ENCODE results near the gene TGFB2. TPM values are rescaled to one million over a fixed set of nuclear protein-coding genes. Genes with fewer than 3 reads are reported as not detected.
"Not testable (repeated sequence)": the region's sequence is repeated elsewhere in the genome, so short reads cannot be mapped to it uniquely, and the experiment has no call there.

The TGFB2 gene
- total RNA-seq, 4 donors from 2014 or later: 3.3 to 9.4 (median 6.8) TPM

DNA sequence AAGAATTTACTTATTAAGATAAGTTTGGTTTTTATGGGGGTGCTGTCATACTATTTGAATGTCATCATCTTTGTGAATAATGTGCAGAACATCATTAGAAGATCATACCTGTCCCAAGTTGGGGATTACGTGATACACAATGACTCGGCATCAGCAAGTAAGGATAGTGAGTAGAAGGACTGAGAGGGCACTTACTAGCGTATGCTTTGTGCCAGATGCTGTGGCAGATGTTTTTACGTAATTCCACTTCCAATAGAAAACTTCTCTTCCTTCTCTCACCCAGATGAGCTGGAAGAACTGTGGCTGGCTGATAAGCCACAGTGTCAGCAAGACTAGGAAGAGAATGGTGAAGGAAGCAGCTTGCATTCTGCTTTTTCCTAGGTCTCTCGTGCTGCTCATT, 28.1 kb upstream of the TGFB2 start:
- Histone ChIP-seq H3K27ac (no peak overlapping the region), H3K4me3 (no peak overlapping the region), H3K36me3 (peaks cover 0 to 5% of the 10 kb centered on the region in 2 donors), H3K4me1 (no peaks in the 10 kb centered on the region), H3K27me3 (no peaks in the 10 kb centered on the region), H3K9me3 (no peaks in the 10 kb centered on the region)
- ATAC-seq: no peak
- TF ChIP-seq, protein P1, sequence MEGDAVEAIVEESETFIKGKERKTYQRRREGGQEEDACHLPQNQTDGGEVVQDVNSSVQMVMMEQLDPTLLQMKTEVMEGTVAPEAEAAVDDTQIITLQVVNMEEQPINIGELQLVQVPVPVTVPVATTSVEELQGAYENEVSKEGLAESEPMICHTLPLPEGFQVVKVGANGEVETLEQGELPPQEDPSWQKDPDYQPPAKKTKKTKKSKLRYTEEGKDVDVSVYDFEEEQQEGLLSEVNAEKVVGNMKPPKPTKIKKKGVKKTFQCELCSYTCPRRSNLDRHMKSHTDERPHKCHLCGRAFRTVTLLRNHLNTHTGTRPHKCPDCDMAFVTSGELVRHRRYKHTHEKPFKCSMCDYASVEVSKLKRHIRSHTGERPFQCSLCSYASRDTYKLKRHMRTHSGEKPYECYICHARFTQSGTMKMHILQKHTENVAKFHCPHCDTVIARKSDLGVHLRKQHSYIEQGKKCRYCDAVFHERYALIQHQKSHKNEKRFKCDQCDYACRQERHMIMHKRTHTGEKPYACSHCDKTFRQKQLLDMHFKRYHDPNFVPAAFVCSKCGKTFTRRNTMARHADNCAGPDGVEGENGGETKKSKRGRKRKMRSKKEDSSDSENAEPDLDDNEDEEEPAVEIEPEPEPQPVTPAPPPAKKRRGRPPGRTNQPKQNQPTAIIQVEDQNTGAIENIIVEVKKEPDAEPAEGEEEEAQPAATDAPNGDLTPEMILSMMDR (IDR thresholded peaks at IDR 0.05): no peak
- TF ChIP-seq EP300 (IDR thresholded peaks at IDR 0.05) (no peak), POLR2AphosphoS5 (IDR thresholded peaks at IDR 0.05) (no peak), POLR2A (IDR thresholded peaks at IDR 0.05) (no peak)
- WGBS, 2 donors (ENCODE audit: low coverage in 1 of 2): 89 to 95% methylated on average over 5 of the region's 5 CpGs

- not testable (repeated sequence) for H3K9me3 ChIP-seq, H3K4me1 ChIP-seq, H3K27ac ChIP-seq, H3K4me3 ChIP-seq, ATAC-seq, H3K27me3 ChIP-seq
- no CpG with 5 or more reads among the region's 3 CpGs for WGBS, 2 donors (ENCODE audit: low coverage in 1 of 2)
- peaks cover 0 to 26% of the 10 kb centered on the region in 2 donors for H3K36me3 ChIP-seq
Measured at GRCh38 chr1:218320182-218320581, 25.0 kb upstream of the TGFB2 start.

- TF ChIP-seq, protein P1 (IDR thresholded peaks at IDR 0.05): no peak
- TF ChIP-seq POLR2A (IDR thresholded peaks at IDR 0.05): no peak
- TF ChIP-seq POLR2AphosphoS5 (IDR thresholded peaks at IDR 0.05): no peak
- TF ChIP-seq EP300 (IDR thresholded peaks at IDR 0.05): no peak
- Histone ChIP-seq H3K27me3 (no peaks in the 10 kb centered on the region), H3K27ac (no peak overlapping the region), H3K4me3 (no peak overlapping the region), H3K4me1 (no peaks in the 10 kb centered on the region), H3K9me3 (no peaks in the 10 kb centered on the region), H3K36me3 (peaks cover 0 to 35% of the 10 kb centered on the region in 2 donors)
- ATAC-seq: no peak
- 92% methylated on average over 14 of the region's 17 CpGs; no CpG with 5 or more reads in 1 of the 2 donors for WGBS, 2 donors (ENCODE audit: low coverage in 1 of 2)
Measured at GRCh38 chr1:218322762-218323161, 22.4 kb upstream of the TGFB2 start.

- TF ChIP-seq EP300 (IDR thresholded peaks at IDR 0.05): no peak
- no peak for TF ChIP-seq POLR2AphosphoS5 (IDR thresholded peaks at IDR 0.05)
- H3K9me3 ChIP-seq: no peaks in the 10 kb centered on the region
- H3K27ac ChIP-seq: no peak overlapping the region
- ATAC-seq: no peak
- no peaks in the 10 kb centered on the region for H3K27me3 ChIP-seq
- no peak overlapping the region for H3K4me3 ChIP-seq
- H3K4me1 ChIP-seq: no peaks in the 10 kb centered on the region
- H3K36me3 ChIP-seq: peaks cover 0 to 35% of the 10 kb centered on the region in 2 donors
- WGBS, 2 donors (ENCODE audit: low coverage in 1 of 2): 100% methylated on average over 4 of the region's 21 CpGs; no CpG with 5 or more reads in 1 of the 2 donors
Measured at GRCh38 chr1:218323568-218324225, 21.4 kb upstream of the TGFB2 start.

GRCh38 chr1:218324226-218324580, 20.9 kb upstream of the TGFB2 start:
- no peak overlapping the region for H3K27ac ChIP-seq
- no peaks in the 10 kb centered on the region for H3K4me1 ChIP-seq
- 92 to 100% methylated on average over 2 to 5 of the region's 20 CpGs for WGBS, 2 donors (ENCODE audit: low coverage in 1 of 2)
- ATAC-seq: no peak
- H3K36me3 ChIP-seq: peaks cover 0 to 35% of the 10 kb centered on the region in 2 donors
- no peaks in the 10 kb centered on the region for H3K27me3 ChIP-seq
- H3K9me3 ChIP-seq: no peaks in the 10 kb centered on the region
- H3K4me3 ChIP-seq: no peak overlapping the region
- TF ChIP-seq POLR2A (IDR thresholded peaks at IDR 0.05) (no peak), POLR2AphosphoS5 (IDR thresholded peaks at IDR 0.05) (no peak), EP300 (IDR thresholded peaks at IDR 0.05) (no peak)
- TF ChIP-seq, protein P1 (IDR thresholded peaks at IDR 0.05): no peak

- Histone ChIP-seq H3K27me3 (no peaks in the 10 kb centered on the region), H3K36me3 (peaks cover 0 to 27% of the 10 kb centered on the region in 2 donors), H3K4me3 (no peak overlapping the region), H3K4me1 (no peaks in the 10 kb centered on the region), H3K27ac (no peak overlapping the region), H3K9me3 (no peaks in the 10 kb centered on the region)
- no peak for TF ChIP-seq EP300 (IDR thresholded peaks at IDR 0.05)
- no peak for TF ChIP-seq POLR2AphosphoS5 (IDR thresholded peaks at IDR 0.05)
- TF ChIP-seq, protein P1 (IDR thresholded peaks at IDR 0.05): no peak
- no peak for TF ChIP-seq POLR2A (IDR thresholded peaks at IDR 0.05)
- 60 to 98% methylated on average over 2 to 3 of the region's 3 CpGs for WGBS, 2 donors (ENCODE audit: low coverage in 1 of 2)
- ATAC-seq: no peak
Measured at GRCh38 chr1:218328769-218329168, 16.4 kb upstream of the TGFB2 start.

All from gastroesophageal sphincter (tissue), 4 donors.